Embryonic facial prominence (tissue), 1 donor: ENCODE measurements around the gene CCDC71.

ENCODE experiments used
- DNase-seq: peaks from one replicate; pipeline ENCODE4 v3.0.0-alpha.2; 2016; ENCODE audit errors: extremely low spot score

The CCDC71 gene

DNA sequence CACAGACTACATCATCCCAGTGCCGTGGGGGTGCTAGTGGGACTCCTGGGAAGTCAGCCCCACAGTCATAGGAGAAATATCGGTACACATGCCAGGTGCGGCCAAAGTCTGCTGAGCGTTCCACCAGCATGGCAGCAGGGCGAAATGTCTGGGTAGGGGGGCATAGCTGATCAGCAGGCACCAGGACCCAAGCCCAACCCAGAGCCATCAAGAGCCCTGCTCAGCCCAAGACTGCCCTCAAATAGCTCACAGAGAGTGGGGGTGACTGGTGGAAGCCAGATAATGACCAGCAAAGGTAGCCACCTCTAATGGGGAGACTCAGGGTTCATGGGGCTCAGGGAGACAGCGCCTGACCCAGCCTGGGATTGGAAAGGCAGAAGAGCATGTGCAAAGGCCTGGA lies 34.6 kb downstream of the CCDC71 start:
- DNase-seq = no peak

GRCh38 chr3:49131040-49131439 lies 35.1 kb downstream of the CCDC71 start:
- no peak for DNase-seq

DNA sequence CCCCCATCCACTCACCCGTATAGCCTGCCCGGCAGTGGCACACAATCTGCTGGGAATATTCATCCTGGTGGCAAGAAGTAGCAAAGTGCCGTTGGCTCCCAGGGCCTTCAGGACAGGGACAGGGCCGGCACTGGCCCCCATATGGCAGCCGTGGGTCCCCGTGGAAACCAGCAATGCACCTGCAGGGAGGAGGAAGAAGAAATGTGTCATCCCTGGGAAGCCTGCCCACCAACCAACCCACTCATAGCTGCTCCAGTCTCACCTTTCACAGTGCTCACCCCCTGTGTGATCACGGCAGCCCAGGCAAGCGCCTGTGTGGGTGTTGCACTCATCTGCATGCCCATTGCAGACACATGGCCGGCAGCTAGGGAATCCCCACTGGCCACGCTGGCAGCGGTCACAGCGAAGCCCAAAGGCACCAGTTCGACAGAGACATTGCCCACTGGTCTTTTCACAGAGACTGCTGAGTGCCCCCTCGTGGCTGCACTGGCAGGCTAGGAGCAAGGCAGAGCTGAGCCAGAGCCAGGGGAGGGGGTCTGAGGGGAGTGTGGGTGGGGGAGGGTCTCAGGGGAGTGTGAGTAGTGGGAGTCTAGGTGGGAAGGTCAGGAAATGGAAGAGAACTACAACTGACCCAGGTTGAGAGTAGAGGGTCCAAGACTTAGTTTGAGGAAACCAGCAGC lies 41.0 kb downstream of the CCDC71 start:
- DNase-seq = no peak

DNA sequence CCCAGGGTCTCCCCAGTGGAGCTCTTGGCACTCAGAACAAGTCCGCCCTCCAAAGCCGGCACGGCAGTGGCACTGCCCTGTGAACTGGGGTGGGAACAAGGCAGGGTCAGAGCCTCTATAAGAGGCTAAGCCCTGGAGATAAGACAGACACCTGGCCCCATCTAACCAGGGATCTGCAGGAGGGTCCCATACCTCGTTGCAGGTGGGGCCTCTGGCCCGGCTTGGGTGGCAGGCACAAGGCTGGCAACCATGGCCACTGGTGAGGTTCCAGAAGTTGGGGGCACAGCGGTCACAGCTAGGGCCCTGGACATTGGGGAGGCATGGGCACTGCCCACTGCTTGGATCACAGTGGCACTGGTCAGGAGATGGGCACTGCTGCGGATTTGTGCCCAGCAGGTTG lies 41.9 kb downstream of the CCDC71 start:
- no peak for DNase-seq

DNA sequence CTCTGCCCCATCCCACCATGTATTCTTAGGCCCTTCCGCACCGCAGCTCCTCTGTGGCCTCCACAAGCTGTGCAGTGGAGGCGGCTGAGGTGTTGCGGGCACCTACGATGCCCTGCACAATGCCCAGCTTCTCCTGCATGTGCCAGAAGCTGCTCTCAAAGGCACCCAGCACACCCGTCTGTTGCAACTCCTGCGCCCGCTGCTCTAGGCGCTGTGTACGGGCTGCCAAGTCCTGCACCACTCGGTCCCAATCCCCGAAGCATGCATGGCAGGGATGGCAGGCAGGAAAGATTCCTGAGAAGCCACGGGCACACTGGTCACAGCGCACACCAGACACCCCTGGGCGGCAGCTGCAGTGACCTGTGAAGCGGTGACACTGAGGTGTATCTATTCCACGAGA lies 42.4 kb downstream of the CCDC71 start:
- no peak for DNase-seq

GRCh38 chr3:49122886-49123545 lies 43.1 kb downstream of the CCDC71 start:
- no peak for DNase-seq

DNA sequence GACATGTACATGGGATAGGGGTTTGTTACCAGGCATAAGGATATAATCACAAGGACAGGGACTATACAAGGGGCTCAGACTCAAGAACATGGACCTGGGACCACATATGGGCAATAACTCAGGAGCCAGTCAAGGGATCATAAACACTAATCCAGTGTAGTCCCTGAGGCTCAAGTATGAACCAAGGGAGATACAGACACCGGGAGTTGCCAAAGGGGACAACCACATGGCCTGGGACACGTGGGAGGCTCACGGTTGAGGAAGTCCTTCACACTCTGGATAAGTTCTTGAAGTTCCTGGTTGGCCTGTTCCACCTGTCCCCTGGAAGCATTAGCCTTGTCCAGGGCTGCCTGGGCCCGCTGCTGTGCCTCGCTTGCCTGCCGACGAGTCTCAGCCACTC lies 43.7 kb downstream of the CCDC71 start:
- no peak for DNase-seq

GRCh38 chr3:49122022-49122421 lies 44.1 kb downstream of the CCDC71 start:
- no peak for DNase-seq

DNA sequence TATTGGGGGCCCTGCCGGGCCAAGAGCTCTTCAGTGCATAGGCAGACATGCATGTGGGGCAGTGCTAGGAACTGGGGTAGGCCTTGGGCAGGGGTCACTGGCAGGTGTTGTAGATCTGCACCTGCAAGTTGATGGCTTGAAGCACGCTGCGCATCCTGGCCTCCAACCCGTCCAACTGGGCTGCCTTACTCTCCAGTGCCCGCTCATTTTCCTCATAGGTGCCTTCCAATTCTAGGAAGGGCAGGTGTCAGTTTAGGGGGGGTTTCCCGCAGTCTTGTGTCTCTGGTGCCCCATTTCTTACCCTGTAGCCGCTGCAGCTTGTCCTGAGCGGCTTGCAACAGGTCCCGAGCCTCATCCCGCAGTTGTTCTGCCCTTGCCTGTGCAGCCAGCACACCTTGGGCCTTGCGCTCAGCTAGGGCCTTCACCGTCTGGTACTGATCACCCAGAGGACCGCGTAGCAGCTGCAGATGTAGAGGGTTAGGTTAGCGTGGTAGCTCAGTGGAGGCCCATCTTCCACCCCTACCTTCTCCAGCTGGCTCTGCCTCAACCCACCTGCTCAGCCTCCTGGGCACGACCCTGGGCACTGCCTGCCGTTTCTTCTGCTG lies 44.9 kb downstream of the CCDC71 start:
- no peak for DNase-seq

- DNase-seq = peak; percentile 63
These were observed 45.5 kb downstream of the CCDC71 start, which contains the start of gene USP19 for GRCh38 chr3:49120438-49121131. TSS of gene USP19 (minus strand) at chr3:49120823. CDS start at chr3:49119145, 1,678 bp downstream.

DNA sequence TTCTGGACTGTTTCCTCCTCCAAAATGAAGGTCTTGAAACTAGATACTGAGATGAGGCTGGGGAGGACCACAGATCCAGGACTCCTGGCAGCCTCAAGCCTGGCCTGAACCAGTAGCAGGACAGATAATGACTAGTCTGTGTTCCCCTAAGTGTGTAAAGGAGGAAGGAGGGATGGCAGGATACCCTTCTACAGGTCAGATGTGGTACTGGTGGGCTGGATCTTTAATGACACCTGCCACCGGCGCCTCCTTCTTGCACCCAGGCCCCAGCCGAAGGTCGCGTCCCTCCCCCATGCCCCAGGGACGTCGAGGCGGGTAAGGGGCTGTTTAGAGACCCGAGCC lies 46.1 kb downstream of the CCDC71 start:
- no peak for DNase-seq

DNA sequence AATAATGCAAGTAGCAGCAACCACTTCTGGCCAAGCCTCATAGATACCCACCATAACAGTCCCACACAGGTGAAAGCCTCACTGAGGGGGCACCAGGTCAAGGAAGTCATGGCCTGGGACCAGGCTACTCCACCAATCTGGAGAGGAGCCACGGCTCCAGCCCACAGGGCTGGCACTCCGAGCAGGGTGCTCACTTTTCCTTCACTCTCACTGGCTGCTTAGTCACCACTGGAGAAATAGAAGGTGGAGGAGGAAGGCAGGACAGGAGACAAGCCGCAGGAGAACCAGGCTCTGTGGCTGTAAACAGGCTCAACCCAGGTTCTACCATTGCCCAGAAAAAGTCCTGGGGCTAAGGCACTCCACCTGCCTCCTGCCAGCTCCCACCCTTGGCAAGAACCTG lies 46.7 kb downstream of the CCDC71 start:
- DNase-seq = no peak

DNA sequence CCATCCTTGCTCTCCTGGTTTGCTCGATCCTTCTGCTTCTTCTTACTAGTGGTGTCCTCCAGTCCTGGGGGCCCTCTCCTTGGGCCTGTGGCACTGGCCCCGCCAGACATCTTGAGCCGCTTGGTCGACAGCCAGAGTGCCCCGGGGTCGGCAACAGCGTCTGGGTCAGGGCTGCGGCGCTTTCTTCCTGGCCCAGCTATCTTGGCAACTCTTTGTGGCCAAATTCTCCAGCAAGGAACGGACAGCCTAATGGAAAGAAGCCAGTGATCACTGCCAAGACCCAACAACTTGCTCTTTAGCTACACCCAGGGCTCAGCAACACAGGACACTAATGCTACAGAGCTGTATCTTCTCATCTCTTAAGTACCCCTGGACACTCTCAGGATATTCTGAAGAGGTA lies 47.1 kb downstream of the CCDC71 start:
- no peak for DNase-seq
